DMS153 (cell line): Measurements from ENCODE around the gene C20orf202.
"Not testable (repeated sequence)": the region's sequence is repeated elsewhere in the genome, so short reads cannot be mapped to it uniquely, and the experiment has no call there.

ENCODE experiments used
- DNase-seq: peaks from one replicate; lab custom pipeline; 2025; lab: John Stamatoyannopoulos, UW

The C20orf202 gene

DNA sequence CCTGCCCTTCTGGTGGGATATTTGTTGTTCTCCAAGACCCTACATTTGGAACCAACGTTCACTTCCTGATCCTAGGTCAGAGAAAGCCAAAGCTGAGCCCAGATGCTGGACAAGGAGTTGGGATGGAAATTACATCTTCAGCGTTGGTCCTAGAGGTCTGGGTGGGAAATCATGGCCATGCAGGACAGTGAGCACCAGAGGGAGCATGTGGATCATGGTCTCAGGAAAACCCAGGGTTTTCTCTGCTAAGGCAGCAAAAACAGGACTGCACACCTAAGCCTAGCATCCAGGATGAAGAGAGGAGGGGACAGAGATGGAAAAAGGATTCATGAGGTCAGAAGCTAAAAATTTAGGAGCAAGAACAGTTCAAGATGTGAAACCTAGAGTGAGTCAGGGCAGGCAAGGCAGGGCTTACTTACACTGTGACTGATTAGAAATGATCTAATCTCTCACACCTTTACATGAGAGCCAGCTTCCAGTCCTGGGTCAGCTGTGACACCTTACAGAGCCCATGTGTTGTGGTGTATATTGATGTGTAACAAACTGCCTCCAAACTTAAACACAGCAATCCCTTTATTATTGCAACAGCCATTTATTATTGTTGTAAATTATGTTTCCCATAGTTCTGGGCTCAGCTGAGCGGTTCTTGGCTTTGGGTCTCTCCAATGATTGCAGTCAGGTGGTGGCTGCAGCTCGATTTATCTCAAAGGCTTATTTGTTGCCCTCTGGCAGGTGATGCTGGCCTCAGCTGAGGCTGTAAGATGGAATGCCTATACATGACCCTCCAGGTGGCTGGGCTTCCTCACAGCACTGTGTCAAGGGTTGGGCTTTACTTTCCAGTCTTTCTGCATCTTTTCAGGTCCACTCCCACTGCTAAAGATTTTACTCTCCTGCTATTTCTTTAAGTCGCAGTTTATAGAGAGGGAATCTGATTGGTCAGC, 6.5 kb downstream of the C20orf202 start:
- DNase-seq, result no peak

DNA sequence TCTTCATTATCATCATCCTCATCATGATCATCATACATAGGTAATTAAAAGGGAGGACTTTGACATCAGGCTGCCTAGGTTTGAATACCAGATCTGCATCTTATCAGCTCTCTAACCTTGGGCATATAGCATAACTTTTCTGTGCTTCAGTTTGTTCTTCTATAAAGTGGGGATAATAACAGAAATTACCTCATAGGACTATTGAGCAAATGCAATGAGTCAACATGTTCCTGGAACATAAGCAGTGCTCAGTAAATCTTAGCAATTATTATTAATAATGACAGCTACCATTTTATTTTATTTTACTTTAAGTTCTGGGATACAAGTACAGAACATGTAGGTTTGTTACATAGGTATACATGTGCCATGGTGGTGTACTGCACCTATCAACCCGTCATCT, 7.2 kb downstream of the C20orf202 start:
- DNase-seq, result no peak

DNA sequence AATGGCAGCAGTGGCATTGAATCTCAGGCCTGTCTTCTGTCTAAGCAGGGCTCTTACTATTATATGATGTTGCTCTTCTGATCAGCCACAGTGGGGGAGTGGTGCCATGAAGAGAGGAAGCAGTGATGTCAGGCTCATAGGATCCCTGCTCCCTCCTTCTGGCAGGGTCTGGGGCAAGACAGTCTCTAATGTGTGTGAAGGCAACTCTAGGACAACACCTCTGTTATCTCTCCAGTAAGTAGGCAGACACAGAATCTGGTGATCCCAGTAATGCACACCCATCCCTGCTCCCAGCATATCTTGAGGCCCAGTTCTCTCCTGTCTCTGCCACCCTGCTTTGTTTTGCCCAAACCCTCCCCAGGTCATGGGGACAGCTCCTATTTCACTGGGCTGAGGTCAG, 8.8 kb downstream of the C20orf202 start:
- no peak for DNase-seq

DNA sequence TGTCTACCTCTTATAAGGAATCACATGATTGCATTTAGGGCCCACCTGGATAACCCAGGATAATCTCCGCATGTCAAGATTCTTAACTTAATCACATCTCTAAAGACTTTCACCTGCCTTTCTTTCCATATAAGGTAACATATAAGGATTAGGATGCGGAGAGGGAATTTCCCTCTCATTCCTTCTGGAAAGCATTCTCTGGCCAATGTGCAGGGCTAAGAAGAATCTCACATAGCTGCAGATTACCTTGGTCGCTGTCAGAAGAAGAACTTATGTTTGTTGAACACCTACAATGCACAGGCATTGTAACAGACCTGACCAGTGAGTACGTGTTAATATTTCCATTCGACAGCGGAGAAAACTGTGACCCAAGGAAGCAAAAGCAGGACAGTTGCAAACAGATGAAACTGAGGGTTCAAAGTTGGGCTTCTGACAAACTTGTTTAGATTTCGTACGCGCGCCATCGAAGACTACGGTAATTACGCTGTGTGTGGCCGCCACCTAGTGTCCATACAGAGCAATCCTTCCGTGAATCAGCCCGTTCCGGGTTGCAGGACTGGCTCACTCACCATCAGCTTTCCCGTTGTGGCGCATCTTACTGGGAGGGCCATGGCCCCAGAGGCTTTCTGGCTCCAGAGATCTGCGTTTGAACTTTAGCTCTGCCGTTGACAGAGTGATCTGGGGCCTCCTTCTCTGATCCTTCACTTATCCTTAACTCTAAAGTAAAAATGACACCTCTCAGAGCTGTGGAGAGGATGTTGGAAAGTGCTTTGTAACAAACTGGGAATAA, 9.5 kb downstream of the C20orf202 start:
- DNase-seq, result peak; percentile 44

DNA sequence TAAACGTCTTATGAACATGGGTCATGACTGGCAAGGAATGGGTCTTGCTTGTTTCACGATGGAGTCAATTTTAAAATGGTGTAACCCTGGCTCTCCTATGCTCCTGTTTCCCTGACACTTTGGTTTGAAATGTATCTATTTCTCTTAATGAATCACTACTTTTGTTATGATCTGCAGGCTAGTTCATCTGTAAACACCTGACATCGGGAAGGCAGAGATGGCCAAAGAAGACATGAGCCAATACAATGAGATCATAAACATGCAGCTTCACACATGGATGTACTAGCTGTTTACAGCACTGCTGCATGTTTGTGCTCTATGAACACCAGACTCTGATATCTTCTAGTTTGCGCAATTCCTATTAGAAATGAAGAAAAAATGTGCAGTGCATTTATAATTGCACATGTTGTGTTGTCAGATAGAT, 11.6 kb downstream of the C20orf202 start:
- no peak for DNase-seq

DNA sequence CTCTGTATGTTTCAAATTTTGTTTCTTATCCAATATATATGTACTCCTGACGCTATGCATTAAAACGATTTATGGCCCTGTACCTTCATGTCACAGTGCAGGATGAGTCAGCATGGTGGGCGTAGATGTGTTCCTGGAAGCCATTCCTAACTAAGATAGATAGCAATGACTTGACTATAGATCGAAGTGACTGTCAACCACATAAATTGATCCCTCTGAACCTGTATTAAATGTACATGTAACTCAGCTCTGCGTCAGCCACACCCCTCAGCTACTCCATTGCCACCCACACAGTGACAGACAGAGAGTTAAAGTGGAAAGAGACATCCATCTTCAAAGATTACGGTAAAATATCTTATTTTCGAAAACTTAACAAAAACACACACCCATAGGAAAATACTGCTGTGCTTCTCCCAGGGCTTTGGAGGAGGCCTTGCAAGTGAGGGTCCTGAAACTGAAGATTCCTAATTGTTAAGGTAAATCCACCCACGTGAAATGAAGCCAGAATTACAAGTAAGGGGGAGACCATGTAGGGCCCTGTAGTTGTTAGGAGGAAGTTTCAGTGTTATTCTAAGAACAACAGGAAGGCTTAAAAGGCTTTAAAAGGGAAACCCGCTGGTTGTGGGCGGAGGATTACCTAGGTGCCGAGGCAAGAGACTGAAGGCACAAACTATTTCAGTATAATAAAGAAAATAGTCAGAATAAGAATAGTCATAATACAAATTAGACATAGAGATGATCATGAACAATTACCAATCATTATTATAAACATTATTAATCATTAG, 12.3 kb downstream of the C20orf202 start:
- no peak for DNase-seq

DNA sequence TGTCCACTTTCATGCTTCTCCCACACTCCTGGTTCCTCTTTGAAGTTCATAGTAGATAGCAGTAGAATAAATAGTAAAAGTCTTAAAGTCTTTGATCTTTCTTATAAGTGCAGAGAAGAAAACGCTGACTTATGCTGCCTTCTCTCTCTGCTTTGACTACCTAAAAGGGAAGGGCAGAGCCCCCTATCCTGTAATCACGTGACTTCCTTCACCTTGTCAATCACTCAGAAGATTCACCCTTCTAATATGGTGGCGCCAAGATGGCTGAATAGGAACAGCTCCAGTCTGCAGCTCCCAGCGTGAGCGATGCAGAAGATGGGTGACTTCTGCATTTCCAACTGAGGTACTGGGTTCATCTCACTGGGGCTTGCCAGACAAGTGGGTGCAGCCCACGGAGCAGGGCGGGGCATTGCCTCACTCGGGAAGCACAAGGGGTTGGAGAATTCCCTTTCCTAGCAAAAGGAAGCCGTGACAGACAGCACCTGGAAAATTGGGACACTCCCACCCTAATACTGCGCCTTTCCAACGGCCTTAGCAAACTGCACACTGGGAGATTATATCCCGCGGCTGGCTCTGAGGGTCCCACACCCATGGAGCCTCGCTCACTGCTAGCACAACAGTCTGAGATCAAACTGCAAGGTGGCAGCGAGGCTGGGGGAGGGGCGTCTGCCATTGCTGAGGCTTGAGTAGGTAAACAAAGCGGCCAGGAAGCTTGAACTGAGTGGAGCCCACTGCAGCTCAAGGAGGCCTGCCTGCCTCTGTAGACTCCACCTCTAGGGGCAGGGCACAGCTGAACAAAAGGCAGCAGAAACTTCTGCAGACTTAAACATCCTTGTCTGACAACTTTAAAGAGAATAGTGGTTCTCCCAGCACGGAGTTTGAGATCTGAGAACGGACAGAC, 13.5 kb downstream of the C20orf202 start:
- not testable (repeated sequence) for DNase-seq

DNA sequence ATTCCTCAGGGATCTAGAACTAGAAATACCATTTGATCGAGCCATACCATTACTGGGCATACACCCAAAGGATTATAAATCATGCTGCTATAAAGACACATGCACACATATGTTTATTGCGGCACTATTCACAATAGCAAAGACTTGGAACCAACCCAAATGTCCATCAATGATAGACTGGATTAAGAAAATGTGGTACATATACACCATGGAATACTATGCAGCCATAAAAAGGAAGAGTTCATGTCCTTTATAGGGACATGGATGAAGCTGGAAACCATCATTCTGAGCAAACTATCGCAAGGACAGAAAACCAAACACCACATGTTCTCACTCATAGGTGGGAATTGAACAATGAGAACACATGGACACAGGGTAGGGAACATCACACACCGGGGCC, 19.5 kb downstream of the C20orf202 start:
- not testable (repeated sequence) for DNase-seq

DNA sequence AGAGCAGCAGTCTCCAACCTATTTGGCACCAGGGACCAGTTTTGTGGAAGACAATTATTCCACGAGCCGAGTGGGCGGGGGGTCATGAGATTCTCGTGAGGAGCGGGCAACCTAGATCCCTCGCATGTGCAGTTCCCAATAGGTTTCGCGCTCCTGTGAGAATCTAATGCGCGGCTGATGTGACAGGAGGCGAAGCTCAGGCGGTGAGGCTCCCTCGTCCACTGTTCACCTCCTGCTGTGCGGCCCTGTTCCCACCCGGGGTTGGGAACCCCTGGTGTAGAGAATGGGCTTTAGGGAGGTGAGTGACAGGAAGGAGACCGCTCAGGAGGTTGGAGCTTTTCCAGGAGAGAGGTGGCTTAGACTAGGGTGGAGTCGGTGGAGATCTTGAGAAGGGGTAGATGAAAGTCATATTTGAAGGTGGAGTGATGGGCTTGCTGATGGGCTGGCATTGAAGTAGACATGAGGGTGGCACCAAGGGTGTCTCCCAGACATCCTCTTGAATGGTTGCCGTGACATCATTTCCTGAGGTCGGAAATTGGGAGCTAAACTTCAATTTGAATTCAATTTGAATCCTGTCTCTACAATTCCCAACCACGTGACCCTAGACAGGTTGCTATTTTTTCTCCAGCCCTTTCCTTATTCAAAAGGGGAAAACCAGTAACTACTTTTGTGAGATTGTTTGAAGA, 21.1 kb downstream of the C20orf202 start:
- DNase-seq, result no peak

DNA sequence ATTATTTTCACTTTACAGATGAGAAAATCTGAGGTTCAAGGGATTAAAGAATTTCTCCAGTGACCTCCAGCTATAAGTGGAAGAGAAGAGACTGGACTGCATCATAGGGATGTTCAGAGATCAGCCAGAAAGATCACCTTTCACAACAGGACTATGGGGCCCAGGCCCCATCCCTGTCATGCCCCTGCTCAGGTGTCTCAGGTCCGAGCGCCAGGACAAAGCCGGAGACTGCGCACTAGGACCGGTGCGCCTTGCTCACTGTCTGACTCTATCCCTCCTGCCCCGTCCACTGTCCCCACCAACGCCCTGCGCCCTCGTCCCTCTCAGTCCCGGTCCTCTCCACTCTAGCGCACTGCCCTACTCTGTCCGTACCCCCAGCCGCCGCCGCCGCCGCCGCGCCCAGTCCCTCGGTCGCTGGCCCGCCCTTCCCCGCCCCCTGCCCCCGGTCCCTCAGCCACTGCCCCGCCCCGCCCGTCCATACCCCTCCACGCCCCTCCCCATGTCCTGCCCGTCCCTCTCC, 22.1 kb downstream of the C20orf202 start:
- DNase-seq, result peak; percentile 22

DNA sequence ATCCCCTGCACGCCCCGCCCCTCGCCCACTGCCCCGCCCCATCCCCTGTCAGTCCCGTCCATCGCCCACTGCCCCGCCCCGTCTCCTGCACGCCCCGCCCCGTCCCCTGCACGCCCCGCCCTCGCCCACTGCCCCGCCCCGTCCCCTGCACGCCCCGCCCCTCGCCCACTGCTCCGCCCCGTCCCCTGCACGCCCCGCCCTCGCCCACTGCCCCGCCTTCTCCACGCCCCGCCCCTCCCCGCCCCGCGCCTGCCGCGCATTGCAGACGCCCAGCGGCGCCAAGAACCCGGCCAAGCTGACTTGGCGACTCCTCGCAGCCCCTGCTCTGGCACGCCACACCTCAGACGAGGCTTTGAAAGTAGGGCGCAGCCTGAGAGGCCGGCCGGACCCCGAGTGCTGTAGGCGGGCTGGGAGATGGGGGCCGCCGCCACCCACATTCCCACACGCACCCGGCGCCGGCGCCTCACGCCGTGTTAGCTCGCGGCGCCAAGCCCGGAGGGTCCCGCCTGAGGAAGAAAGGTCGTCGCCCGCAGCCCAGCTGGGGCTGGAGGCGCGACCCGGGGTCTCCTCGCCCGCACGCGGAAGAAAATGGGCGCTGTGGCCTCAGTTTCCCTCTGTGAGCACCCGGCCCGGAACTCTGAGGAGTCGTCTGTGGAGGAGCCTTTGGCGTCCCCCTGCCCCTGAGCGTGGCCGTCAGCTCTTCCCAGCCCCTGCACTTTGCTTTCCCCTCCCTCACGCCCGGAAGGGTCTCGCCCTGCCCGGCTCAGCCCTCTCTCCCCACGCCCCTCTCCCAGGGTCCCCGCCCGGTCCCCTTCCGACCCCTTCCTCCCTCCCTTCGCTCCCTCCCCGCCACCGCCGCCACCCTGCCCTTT, 22.8 kb downstream of the C20orf202 start, which contains the start of gene RAD21L1:
RAD21L1 (plus strand) TSS at position 262 of the 872 bp plus-strand sequence. CDS start 2,410 bp downstream, outside the sequence.
- DNase-seq, result no peak

DNA sequence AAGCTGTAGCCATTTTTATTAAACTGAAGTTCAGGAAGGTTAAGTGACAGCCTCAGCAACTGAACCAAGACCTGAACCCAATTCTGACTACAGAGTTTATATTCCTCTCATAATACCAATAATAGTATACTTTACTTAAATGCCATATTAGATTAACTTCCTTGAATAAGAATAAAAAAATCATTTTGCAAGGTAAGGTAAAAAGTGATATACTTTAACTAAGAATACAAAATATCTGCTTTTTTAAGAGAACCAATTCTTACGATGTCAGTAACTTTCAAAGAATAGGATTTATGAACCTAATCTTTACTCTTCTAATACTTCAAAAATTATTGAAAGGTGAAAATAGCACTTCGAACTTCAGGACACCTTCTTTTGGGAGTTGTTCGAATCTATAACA, 26.3 kb downstream of the C20orf202 start:
- no peak for DNase-seq

DNA sequence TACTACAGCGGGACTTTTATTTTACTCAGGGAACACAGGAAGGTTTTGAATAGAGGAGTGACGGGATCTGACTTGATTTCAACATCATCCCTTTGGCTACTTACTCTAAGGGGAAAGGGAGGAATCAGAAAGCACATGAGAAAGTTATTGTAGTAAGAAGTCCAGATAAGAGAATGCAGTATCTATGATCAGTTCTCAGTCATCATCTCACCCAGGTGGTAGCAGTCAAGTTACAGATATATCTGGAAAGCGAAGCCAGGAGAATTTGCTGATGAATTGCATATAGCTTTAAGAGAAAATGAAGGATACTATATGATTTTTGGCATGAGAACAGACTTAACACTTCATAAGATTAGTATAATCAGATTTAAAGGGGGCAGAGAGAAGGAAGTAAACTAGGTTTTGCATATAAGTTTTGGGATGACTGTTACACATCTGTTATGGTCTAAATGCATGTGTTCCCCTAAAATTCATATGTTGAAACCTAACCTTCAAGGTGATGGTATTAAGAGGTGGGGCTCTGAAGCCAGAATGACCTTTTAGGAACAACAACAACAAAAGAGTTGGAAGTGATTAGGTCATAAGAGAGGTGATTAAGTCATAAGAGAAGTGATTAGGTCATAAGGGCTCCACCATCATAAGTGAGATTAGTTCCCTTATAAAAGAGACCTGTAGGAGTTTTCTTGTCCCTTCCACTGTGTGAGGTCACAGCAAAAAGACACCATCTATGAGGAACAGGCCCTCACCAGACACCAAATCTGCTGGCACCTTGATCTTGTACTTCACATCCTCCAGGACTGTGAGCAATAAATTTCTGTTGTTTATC, 29.2 kb downstream of the C20orf202 start:
- DNase-seq, result no peak

DNA sequence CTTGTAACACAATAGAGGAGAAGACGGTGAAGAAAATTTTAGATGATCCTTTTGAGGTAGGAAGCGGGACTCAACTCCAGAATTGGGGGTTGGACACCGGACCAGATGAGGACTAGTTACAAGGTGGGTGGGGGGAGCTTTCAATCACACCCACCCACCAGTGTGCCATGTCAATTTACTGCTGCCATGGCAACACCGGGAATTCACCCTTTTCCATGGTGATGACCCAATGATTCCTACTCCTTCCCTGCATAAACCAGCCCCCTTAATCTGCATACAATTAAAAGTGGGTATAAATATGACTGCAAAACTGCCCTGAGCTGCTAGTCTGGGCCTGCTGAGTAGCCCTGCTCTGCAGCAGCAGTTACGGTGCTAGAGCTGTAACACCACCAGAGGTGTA, 37.3 kb downstream of the C20orf202 start:
- no peak for DNase-seq

DNA sequence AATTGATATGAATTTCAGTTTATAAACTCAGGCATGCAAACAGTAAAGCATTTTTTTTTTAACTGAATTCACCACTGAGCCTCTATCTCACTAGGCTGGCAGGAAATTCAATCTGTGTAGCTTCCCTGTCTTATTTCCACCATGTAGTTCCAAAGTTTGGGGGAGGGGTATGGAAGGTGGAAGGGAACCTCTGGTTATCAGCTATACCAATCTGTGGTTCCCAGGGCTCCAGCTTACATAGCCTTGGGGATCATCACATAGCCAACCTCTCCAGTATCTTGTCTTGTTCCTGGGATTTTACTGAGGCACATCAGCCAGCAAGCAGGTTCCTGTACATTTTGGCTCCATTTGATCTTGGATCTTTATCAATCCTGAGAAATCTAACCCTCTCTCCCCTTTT, 38.2 kb downstream of the C20orf202 start:
- no peak for DNase-seq

DNA sequence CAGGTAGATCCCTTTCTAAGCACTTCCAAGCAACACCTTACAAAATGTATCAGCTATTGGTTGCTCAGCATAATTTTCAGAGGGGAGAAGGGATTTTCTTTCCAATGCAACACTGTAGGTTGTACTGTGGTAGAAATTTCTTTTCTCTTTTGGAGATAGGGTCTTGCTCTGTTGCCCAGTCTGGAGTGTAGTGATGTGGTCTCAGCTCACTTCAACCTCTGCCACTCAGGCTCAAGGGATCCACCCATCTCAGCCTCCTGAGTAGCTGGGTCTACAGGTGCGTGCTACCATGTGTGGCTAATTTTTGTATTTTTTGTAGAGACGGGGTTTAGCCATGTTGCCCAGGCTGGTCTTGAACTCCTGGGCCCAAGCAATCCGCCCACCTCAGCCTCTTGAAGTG, 38.8 kb downstream of the C20orf202 start:
- DNase-seq, result no peak

DNA sequence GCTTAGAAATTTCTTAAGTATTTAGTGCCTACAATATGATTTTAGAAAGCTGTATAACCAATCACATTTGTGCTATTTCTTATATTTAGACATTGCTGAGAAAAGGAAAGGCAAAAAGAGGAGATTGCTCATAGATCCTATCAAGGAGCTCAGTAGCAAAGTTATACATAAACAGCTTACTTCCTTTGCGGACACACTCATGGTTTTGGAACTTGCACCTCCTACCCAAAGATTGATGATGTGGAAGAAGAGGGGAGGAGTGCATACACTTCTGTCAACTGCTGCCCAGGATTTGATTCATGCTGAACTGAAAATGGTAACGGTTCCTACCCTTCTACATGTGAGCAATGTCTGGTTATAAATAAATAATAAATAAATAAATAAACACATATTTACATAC, 39.3 kb downstream of the C20orf202 start:
- no peak for DNase-seq

DNA sequence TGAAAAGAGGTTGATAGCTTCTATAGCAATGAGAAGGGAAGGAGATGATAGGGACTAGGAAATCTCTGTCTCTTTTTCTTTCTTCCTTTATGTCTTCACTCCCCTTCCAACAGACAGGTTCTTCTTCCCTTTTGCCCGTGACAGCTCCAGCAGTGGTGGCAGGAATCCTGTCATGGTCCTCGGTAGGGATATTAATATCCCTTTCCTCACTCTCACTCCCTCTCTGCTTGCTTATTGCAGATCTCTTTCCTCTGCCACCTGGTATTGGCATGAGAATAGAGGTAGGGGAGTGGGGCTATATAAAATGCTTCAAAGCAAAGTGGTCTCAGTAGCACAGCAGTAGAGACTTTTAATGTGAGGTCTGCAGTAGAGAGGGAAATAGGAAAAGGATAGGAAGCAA, 42.3 kb downstream of the C20orf202 start:
- no peak for DNase-seq
